DND-41 (cell line): ENCODE data around the gene ANP32D.

ENCODE experiments used
- CTCF ChIP-seq: IDR thresholded peaks from 2 replicates; pipeline ENCODE4 v1.5.1; 2012; ENCODE audit warnings: borderline replicate concordance, low read length, moderate library complexity, mild to moderate bottlenecking; ENCODE audit not compliant: poor library complexity, severe bottlenecking; ENCODE audit errors: extremely low read depth
- EZH2 ChIP-seq: IDR thresholded peaks from 3 replicates; pipeline ENCODE4 v1.6.1; 2012; ENCODE audit warnings: borderline replicate concordance, low read depth, mild to moderate bottlenecking, moderate library complexity, low read length, inconsistent platforms; ENCODE audit not compliant: severe bottlenecking

- TF ChIP-seq CTCF (no peak), EZH2 (no peak)
Observed at GRCh38 chr12:48446161-48446776, 26.1 kb upstream of the ANP32D start.
